GM23338 (cell line): ENCODE results near the gene EMX1. TPM values are rescaled to one million over a fixed set of nuclear protein-coding genes. Genes with fewer than 3 reads are reported as not detected.

Source experiments
- ATAC-seq: fragments of 200-7000 bp; cut with Tn5 transposase; 3 replicates; pipeline ENCODE4 v1.9.1; 2020
- DNase-seq: peaks from one replicate; pipeline ENCODE4 v3.0.0-alpha.2; 2015; ENCODE audit warnings: low spot score
- H2AFZ ChIP-seq: fragments of 200-600 bp; sonication (generic); 2 replicates; pipeline ENCODE4 v1.8.0; 2016; ENCODE audit warnings: antibody characterized with exemption, mild to moderate bottlenecking, moderate library complexity
- H3F3A ChIP-seq: fragments of 200-600 bp; sonication (generic); replicated peaks from 2 replicates; pipeline ENCODE4 v1.8.0; 2017; ENCODE audit warnings: antibody characterized with exemption, mixed run types, low read depth
- H3K27ac ChIP-seq: fragments of 200-600 bp; sonication (generic); 2 replicates; pipeline ENCODE4 v1.6.1; 2016; ENCODE audit warnings: low read depth
- H3K27me3 ChIP-seq: fragments of 200-600 bp; sonication (generic); 2 replicates; pipeline ENCODE4 v1.8.0; 2016; ENCODE audit warnings: mild to moderate bottlenecking, mixed run types, moderate library complexity; ENCODE audit not compliant: insufficient read depth
- H3K36me3 ChIP-seq: fragments of 200-600 bp; sonication (generic); 2 replicates; pipeline ENCODE4 v1.8.0; 2016; ENCODE audit warnings: mild to moderate bottlenecking; ENCODE audit not compliant: insufficient read depth
- H3K4me1 ChIP-seq: fragments of 200-600 bp; sonication (generic); 2 replicates; pipeline ENCODE4 v1.8.0; 2016; ENCODE audit warnings: mild to moderate bottlenecking, moderate library complexity; ENCODE audit not compliant: insufficient read depth
- H3K4me2 ChIP-seq: fragments of 200-600 bp; sonication (generic); 2 replicates; pipeline ENCODE4 v1.7.1; 2017; ENCODE audit warnings: mixed run types
- H3K4me3 ChIP-seq: fragments of 200-600 bp; sonication (generic); 2 replicates; pipeline ENCODE4 v1.6.1; 2016; ENCODE audit warnings: mixed run types
- H3K79me2 ChIP-seq: fragments of 200-600 bp; sonication (generic); replicated peaks from 2 replicates; pipeline ENCODE4 v1.8.0; 2017; ENCODE audit warnings: mild to moderate bottlenecking; ENCODE audit not compliant: insufficient read depth
- H3K9me2 ChIP-seq: fragments of 200-600 bp; sonication (generic); 2 replicates; pipeline ENCODE4 v1.8.0; 2017; ENCODE audit not compliant: insufficient read depth
- H4K20me1 ChIP-seq: fragments of 200-600 bp; sonication (generic); replicated peaks from 2 replicates; pipeline ENCODE4 v1.8.0; 2017; ENCODE audit warnings: mild to moderate bottlenecking; ENCODE audit not compliant: insufficient read depth
- H3K27ac Mint-ChIP-seq: 2 replicates; pipeline ENCODE4 v1.8.0; 2020; ENCODE audit warnings: inconsistent platforms, mild to moderate bottlenecking, moderate library complexity, mixed read lengths
- H3K27me3 Mint-ChIP-seq: 3 replicates; pipeline ENCODE4 v1.8.0; 2022; ENCODE audit warnings: low read depth, mild to moderate bottlenecking, moderate library complexity, mixed read lengths, inconsistent platforms; ENCODE audit not compliant: insufficient read depth, poor library complexity
- H3K36me3 Mint-ChIP-seq: 3 replicates; pipeline ENCODE4 v1.8.0; 2021; ENCODE audit warnings: low read depth, mild to moderate bottlenecking, inconsistent platforms, moderate library complexity, mixed read lengths
- H3K4me1 Mint-ChIP-seq: 3 replicates; pipeline ENCODE4 v1.8.0; 2020; ENCODE audit warnings: mild to moderate bottlenecking, inconsistent platforms, mixed read lengths
- H3K4me3 Mint-ChIP-seq: 3 replicates; pipeline ENCODE4 v1.8.0; 2021; ENCODE audit warnings: moderate library complexity, mild to moderate bottlenecking, inconsistent platforms, mixed read lengths
- H3K9me3 Mint-ChIP-seq: 3 replicates; pipeline ENCODE4 v1.8.0; 2020; ENCODE audit warnings: moderate library complexity, mild to moderate bottlenecking, inconsistent platforms, mixed read lengths
- CREB1 ChIP-seq: fragments of 250-450 bp; sonication (Bioruptor Pico); IDR thresholded peaks from 2 replicates; pipeline ENCODE4 v1.5.0; 2020; ENCODE audit warnings: low read depth, mild to moderate bottlenecking, moderate library complexity
- ETS1 ChIP-seq: IDR thresholded peaks from 2 replicates; pipeline ENCODE4 v1.6.1; 2016; ENCODE audit warnings: antibody characterized with exemption
- REST ChIP-seq: IDR thresholded peaks from one replicate; pipeline ENCODE4 v1.6.1; 2018; ENCODE audit warnings: antibody characterized with exemption; ENCODE audit not compliant: unreplicated experiment
- STAT1 ChIP-seq: IDR thresholded peaks from one replicate; pipeline ENCODE4 v1.6.1; 2016; ENCODE audit warnings: antibody characterized with exemption; ENCODE audit not compliant: unreplicated experiment
- ZNF331 ChIP-seq: fragments of 250-450 bp; sonication (Bioruptor Pico); IDR thresholded peaks from 2 replicates; pipeline ENCODE4 v1.5.0; 2020; ENCODE audit warnings: low read depth, mild to moderate bottlenecking, moderate library complexity
- polyA plus RNA-seq: library from polyadenylated mRNA; unstranded; fragments of >200 nt; fragmentation: Nextera tagmentation; extraction: Ambion mirVana; gene quantifications from 2 replicates; pipeline ENCODE4 v1.2.1, GENCODE V29; 2016
- total RNA-seq: library from RNA; depleted of rRNA; stranded (reverse); fragments of >200 nt; shearing (Covaris generic); gene quantifications from 2 replicates; pipeline ENCODE4 v1.2.3, GENCODE V29; 2014
- TF ChIP-seq, protein P1 (sequence below), 2 experiments: fragments of 200-600 bp in 1 of 2; sonication (generic) in 1 of 2; conservative IDR thresholded peaks; 2 replicates each; pipeline versions ENCODE4 v1.5.1 to v1.6.1; 2016 to 2017; ENCODE audit warnings: antibody characterized with exemption in 2 of 2, low read depth in 2 of 2, mild to moderate bottlenecking in 2 of 2, moderate library complexity in 1 of 2

The EMX1 gene
- total and polyA plus RNA-seq, 2 experiments from 2014 or later, result 3.9 to 7.9 TPM

DNA sequence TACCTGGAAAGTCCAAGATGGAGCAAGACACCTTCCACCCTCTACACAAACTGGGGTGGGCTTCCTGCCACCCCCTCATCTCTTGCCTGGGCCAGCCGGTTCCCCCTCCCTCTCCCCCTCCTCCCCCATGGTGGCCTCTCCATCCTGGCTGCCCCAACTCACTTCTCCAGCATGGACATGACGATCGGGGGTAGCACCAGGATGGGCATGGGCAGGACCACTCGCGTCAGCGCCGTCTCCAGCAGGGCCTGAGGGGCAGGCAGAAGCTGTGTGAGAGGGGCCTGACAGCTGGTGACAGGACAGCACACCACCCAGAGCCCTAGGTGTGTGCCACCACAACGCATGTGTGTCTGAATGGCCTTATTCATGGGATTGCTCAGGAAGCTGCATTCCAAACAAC is 51.0 kb downstream of the EMX1 start (continued):
- TF ChIP-seq CREB1 (CRISPR knock-in tag) (no peak), ZNF331 (CRISPR knock-in tag) (no peak), ETS1 (no peak), STAT1 (no peak)
- TF ChIP-seq, protein P1, sequence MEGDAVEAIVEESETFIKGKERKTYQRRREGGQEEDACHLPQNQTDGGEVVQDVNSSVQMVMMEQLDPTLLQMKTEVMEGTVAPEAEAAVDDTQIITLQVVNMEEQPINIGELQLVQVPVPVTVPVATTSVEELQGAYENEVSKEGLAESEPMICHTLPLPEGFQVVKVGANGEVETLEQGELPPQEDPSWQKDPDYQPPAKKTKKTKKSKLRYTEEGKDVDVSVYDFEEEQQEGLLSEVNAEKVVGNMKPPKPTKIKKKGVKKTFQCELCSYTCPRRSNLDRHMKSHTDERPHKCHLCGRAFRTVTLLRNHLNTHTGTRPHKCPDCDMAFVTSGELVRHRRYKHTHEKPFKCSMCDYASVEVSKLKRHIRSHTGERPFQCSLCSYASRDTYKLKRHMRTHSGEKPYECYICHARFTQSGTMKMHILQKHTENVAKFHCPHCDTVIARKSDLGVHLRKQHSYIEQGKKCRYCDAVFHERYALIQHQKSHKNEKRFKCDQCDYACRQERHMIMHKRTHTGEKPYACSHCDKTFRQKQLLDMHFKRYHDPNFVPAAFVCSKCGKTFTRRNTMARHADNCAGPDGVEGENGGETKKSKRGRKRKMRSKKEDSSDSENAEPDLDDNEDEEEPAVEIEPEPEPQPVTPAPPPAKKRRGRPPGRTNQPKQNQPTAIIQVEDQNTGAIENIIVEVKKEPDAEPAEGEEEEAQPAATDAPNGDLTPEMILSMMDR (conservative IDR thresholded peaks at IDR 0.05; ENCODE audit: low read depth in 2 of 2), result no peak

- DNase-seq (no peak), ATAC-seq (no peak)
- H3K4me3 Mint-ChIP-seq, result no peak overlapping the region
- no peak overlapping the region for H3K27ac Mint-ChIP-seq
- Histone ChIP-seq H3K27ac (no peak overlapping the region), H3K4me1 (peaks cover 17% of the 10 kb centered on the region), H2AFZ (no peak overlapping the region), H3K4me2 (no peak overlapping the region), H3K36me3 (no peaks in the 10 kb centered on the region), H3K79me2 (no peaks in the 10 kb centered on the region), H3K9me2 (no peaks in the 10 kb centered on the region), H3K27me3 (no peaks in the 10 kb centered on the region), H3F3A (no peaks in the 10 kb centered on the region), H3K4me3 (no peak overlapping the region), H4K20me1 (no peaks in the 10 kb centered on the region)
- peaks cover 46% of the 10 kb centered on the region for H3K4me1 Mint-ChIP-seq
- TF ChIP-seq REST, result no peak
- TF ChIP-seq, protein P1 (conservative IDR thresholded peaks at IDR 0.05; ENCODE audit: low read depth in 2 of 2), result no peak
- peaks cover 9% of the 10 kb centered on the region for H3K27me3 Mint-ChIP-seq
- no peaks in the 10 kb centered on the region; the same call in 2 of the 3 replicates for H3K36me3 Mint-ChIP-seq
- no peaks in the 10 kb centered on the region for H3K9me3 Mint-ChIP-seq
These were observed 52.4 kb downstream of the EMX1 start for GRCh38 chr2:72969706-72970105.
